ENCODE measurements around the gene TRIO. TPM values are rescaled to one million over a fixed set of nuclear protein-coding genes. Genes with fewer than 3 reads are reported as not detected.

Gene TRIO
- total RNA-seq, 1 experiment from 2014 or later, result 88.8 TPM

GRCh38 chr5:14364096-14364495 lies 221.0 kb downstream of the TRIO start:
- ChIA-PET POLR2A (no interaction called here), CTCF (interaction anchor here (1.0 to 2.7 kb wide), 13 partner anchors 10 to 284 kb away, joined by 3 to 14 read pairs (median 4); no protein-coding TSS in a partner anchor)
- Mint-ChIP-seq H3K36me3 (peaks cover 72% of the 10 kb centered on the region), H3K27ac (0 out of 2 replicates have a peak overlapping the region, but pooled peaks have one; percentile 4), H3K4me3 (no peak overlapping the region), H3K4me1 (peaks cover 10% of the 10 kb centered on the region), H3K27me3 (ENCODE audit: low read depth) (no peaks in the 10 kb centered on the region), H3K9me3 (no peaks in the 10 kb centered on the region)
- no peak for TF ChIP-seq SMAD3 (CRISPR knock-in tag; IDR thresholded peaks at IDR 0.05; ENCODE audit: borderline replicate concordance)
- TF ChIP-seq SMAD4 (CRISPR knock-in tag; IDR thresholded peaks at IDR 0.05), result no peak
- no peak for TF ChIP-seq AR (CRISPR knock-in tag; IDR thresholded peaks at IDR 0.05)
- no peak for TF ChIP-seq PREB (CRISPR knock-in tag; IDR thresholded peaks at IDR 0.05; ENCODE audit: borderline replicate concordance)
- no peak for TF ChIP-seq MAX (CRISPR knock-in tag; IDR thresholded peaks at IDR 0.05)
- TF ChIP-seq KAT7 (CRISPR knock-in tag; IDR thresholded peaks at IDR 0.05; ENCODE audit: borderline replicate concordance), result no peak
- TF ChIP-seq MXD4 (CRISPR knock-in tag; IDR thresholded peaks at IDR 0.05; ENCODE audit: borderline replicate concordance), result no peak
- TF ChIP-seq JAZF1 (CRISPR knock-in tag; IDR thresholded peaks at IDR 0.05), result no peak
- no peak for TF ChIP-seq FOXK1 (CRISPR knock-in tag; IDR thresholded peaks at IDR 0.05)
- TF ChIP-seq ATF3 (CRISPR knock-in tag; conservative IDR thresholded peaks at IDR 0.05), result no peak
- TF ChIP-seq TEAD4 (CRISPR knock-in tag; IDR thresholded peaks at IDR 0.05), result no peak
- no peak for TF ChIP-seq JUN (CRISPR knock-in tag; IDR thresholded peaks at IDR 0.05)
- TF ChIP-seq GABPB1 (CRISPR knock-in tag; IDR thresholded peaks at IDR 0.05), result no peak
- TF ChIP-seq AFF4 (CRISPR knock-in tag; IDR thresholded peaks at IDR 0.05; ENCODE audit: borderline replicate concordance), result no peak
- TF ChIP-seq ZSCAN18 (CRISPR knock-in tag; IDR thresholded peaks at IDR 0.05), result no peak
- no peak for TF ChIP-seq ZBTB21 (CRISPR knock-in tag; IDR thresholded peaks at IDR 0.05; ENCODE audit: borderline replicate concordance)
- TF ChIP-seq ATF2 (CRISPR knock-in tag; IDR thresholded peaks at IDR 0.05; ENCODE audit: borderline replicate concordance, low read depth), result no peak
- TF ChIP-seq FOXJ3 (CRISPR knock-in tag; IDR thresholded peaks at IDR 0.05; ENCODE audit: borderline replicate concordance), result no peak
- ATAC-seq (no peak), DNase-seq (ENCODE audit: low spot score) (no peak)
